Measurements from ENCODE around the gene MAPKAPK2. TPM values are rescaled to one million over a fixed set of nuclear protein-coding genes. Genes with fewer than 3 reads are reported as not detected.

Gene MAPKAPK2
- total RNA-seq, 1 donor from 2014 or later: 26.6 TPM

DNA sequence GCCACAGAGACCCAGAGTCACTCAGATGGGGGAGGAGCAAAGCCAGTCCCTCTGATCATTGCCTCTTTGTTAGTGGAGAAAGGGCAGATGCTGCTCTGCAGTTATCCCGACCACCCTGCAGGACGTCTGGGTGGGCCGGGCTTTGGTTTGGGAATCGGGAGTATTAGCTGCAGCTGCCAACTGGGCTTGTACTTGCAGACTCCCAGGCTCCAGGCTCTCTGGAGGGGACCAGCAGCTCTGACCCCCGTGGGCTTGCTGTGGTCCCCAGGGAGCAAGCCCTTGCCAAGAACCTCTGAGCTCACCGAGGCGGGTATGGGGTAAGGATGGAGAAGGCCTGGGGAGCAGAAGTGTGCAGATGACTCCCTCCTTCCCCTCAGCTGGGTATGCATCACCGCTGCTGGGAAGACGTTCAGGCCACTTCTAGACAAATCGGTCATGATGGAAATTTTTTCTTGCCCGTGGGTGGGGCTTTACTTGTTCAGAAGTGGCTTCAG, 21.6 kb downstream of the MAPKAPK2 start:
- Histone ChIP-seq H3K36me3 (ENCODE audit: control insufficient read depth in 3 of 3, insufficient read depth in 3 of 3, low read length in 3 of 3) (no peaks in the 10 kb centered on the region), H3K27me3 (ENCODE audit: control insufficient read depth in 3 of 3, insufficient read depth in 3 of 3, low read length in 3 of 3) (no peaks in the 10 kb centered on the region), H3K4me1 (ENCODE audit: control insufficient read depth in 3 of 3, insufficient read depth in 3 of 3, low read length in 3 of 3) (peaks cover 85 to 89% (median 87%) of the 10 kb centered on the region in 3 donors), H3K9me3 (ENCODE audit: control insufficient read depth in 3 of 3, low read length in 3 of 3) (no peaks in the 10 kb centered on the region), H3K9ac (ENCODE audit: low read depth in 1 of 3, low read length in 3 of 3) (peak overlapping the region; percentile 2 to 47 (median 3)), H3K27ac (ENCODE audit: low read depth, low read length) (peak overlapping the region; percentile 59), H3K4me3 (ENCODE audit: low read length in 3 of 3) (peak overlapping the region in 2 of 3 donors; percentile 1 to 49)

DNA sequence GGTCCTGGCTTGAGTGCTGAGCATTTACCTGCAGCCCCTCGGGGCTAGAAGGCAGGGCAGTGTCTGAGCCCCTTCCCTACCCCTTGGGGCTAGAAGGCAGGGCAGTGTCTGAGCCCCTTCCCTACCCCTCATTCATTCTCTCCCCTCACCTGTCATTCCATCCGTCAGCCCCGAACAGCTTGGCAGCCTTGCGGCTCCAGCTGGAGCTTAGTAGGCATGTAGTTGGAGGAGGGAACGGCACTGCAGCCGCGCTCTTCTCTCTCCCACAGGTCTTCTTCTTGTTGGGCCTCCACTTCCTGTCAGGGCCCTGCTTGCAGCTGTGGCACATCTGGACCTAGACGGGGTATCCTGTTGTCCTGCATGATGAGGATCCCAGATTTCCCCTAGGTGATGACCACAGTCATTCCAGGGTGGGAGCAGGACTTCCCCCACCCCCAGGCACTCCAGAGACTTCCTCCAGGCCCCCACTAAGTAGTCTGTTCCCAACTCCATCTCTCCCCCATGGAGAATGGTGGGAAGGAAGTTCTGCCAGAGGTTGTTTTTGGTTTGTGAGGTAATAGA, 22.2 kb downstream of the MAPKAPK2 start:
- H3K4me3 ChIP-seq (ENCODE audit: low read length in 3 of 3): peak overlapping the region in 2 of 3 donors; percentile 1 to 23

DNA sequence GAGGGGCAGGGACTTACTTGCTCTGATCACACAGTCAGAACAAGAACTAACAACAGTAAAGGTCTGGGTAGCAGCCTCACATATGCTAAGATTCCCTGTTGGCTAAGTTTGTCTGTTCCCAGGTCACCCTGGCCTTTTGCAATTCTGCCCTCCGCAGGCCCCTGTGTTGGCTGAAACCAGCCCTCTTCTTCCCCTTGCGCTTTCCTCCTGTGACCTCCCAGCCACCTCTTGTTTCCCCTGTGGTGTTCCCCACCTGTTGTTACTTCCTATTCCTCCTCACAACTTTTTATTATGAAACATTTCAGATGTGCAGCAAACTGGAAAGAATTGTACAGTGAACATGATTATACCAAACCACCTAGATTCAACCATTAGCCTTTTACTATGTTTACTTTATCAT, 23.4 kb downstream of the MAPKAPK2 start:
- Histone ChIP-seq H3K4me3 (ENCODE audit: low read length in 3 of 3) (peak overlapping the region in 2 of 3 donors; percentile 2 to 3), H3K36me3 (ENCODE audit: control insufficient read depth in 3 of 3, insufficient read depth in 3 of 3, low read length in 3 of 3) (no peaks in the 10 kb centered on the region), H3K4me1 (ENCODE audit: control insufficient read depth in 3 of 3, insufficient read depth in 3 of 3, low read length in 3 of 3) (peaks cover 76 to 87% (median 86%) of the 10 kb centered on the region in 3 donors), H3K27me3 (ENCODE audit: control insufficient read depth in 3 of 3, insufficient read depth in 3 of 3, low read length in 3 of 3) (no peaks in the 10 kb centered on the region), H3K9me3 (ENCODE audit: control insufficient read depth in 3 of 3, low read length in 3 of 3) (no peaks in the 10 kb centered on the region), H3K27ac (ENCODE audit: low read depth, low read length) (peak overlapping the region; percentile 59), H3K9ac (ENCODE audit: low read depth in 1 of 3, low read length in 3 of 3) (peak overlapping the region in 1 of 3 donors; percentile 22)

More for the DNA sequence above, 22.2 kb downstream of the MAPKAPK2 start:
- peak overlapping the region; percentile 59 for H3K27ac ChIP-seq (ENCODE audit: low read depth, low read length)
- no peaks in the 10 kb centered on the region for H3K27me3 ChIP-seq (ENCODE audit: control insufficient read depth in 3 of 3, insufficient read depth in 3 of 3, low read length in 3 of 3)
- H3K9ac ChIP-seq (ENCODE audit: low read depth in 1 of 3, low read length in 3 of 3): peak overlapping the region in 2 of 3 donors; percentile 3 to 18
- H3K9me3 ChIP-seq (ENCODE audit: control insufficient read depth in 3 of 3, low read length in 3 of 3): no peaks in the 10 kb centered on the region
- H3K4me1 ChIP-seq (ENCODE audit: control insufficient read depth in 3 of 3, insufficient read depth in 3 of 3, low read length in 3 of 3): peaks cover 85 to 91% (median 88%) of the 10 kb centered on the region in 3 donors
- no peaks in the 10 kb centered on the region for H3K36me3 ChIP-seq (ENCODE audit: control insufficient read depth in 3 of 3, insufficient read depth in 3 of 3, low read length in 3 of 3)

DNA sequence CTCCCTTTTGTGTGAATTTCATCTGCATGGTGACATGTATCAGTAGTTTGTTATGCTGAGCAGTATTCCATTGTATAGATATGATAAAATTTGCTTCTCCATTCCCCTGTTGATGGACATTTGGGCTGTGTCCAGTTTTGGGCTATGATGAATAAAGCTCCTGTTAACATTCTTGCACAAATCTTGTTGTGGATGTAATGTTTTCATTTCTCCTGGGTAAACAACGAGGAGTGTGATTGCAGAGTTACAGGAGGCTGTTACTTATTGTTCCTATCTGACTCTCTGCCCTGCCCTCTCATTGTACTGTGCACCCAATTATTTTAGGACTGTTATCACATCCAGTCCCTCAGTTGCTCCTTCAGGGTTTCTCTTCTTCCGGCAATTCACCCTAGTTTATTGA, 24.2 kb downstream of the MAPKAPK2 start:
- H3K27ac ChIP-seq (ENCODE audit: low read depth, low read length): no peak overlapping the region

DNA sequence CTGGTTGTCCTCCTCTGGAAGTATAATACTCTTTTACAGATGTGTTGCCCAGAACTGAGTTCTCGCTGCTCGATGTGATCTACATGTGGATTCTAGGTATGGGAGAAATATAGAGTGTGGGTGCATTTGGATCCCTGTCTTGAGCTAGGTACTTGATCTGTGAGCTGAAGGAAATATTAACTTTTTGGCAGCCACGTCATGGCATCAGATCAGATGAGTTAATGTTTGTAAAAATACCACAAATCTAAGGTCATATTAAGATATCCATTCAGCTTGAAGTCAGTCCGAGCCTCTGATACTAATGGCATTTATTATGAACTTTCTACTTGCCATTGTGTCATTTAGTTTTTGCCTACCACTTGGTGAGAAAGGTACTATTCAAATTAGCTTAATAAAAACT, 24.6 kb downstream of the MAPKAPK2 start:
- Histone ChIP-seq H3K9ac (ENCODE audit: low read depth in 1 of 3, low read length in 3 of 3) (no peak overlapping the region), H3K27ac (ENCODE audit: low read depth, low read length) (no peak overlapping the region), H3K4me3 (ENCODE audit: low read length in 3 of 3) (no peak overlapping the region), H3K4me1 (ENCODE audit: control insufficient read depth in 3 of 3, insufficient read depth in 3 of 3, low read length in 3 of 3) (peaks cover 76 to 87% (median 87%) of the 10 kb centered on the region in 3 donors), H3K27me3 (ENCODE audit: control insufficient read depth in 3 of 3, insufficient read depth in 3 of 3, low read length in 3 of 3) (no peaks in the 10 kb centered on the region), H3K36me3 (ENCODE audit: control insufficient read depth in 3 of 3, insufficient read depth in 3 of 3, low read length in 3 of 3) (no peaks in the 10 kb centered on the region), H3K9me3 (ENCODE audit: control insufficient read depth in 3 of 3, low read length in 3 of 3) (no peaks in the 10 kb centered on the region)

More for the DNA sequence above, 24.2 kb downstream of the MAPKAPK2 start:
- Histone ChIP-seq H3K9ac (ENCODE audit: low read depth in 1 of 3, low read length in 3 of 3) (no peak overlapping the region), H3K9me3 (ENCODE audit: control insufficient read depth in 3 of 3, low read length in 3 of 3) (no peaks in the 10 kb centered on the region), H3K4me3 (ENCODE audit: low read length in 3 of 3) (no peak overlapping the region), H3K27me3 (ENCODE audit: control insufficient read depth in 3 of 3, insufficient read depth in 3 of 3, low read length in 3 of 3) (no peaks in the 10 kb centered on the region), H3K36me3 (ENCODE audit: control insufficient read depth in 3 of 3, insufficient read depth in 3 of 3, low read length in 3 of 3) (no peaks in the 10 kb centered on the region), H3K4me1 (ENCODE audit: control insufficient read depth in 3 of 3, insufficient read depth in 3 of 3, low read length in 3 of 3) (peaks cover 76 to 87% (median 87%) of the 10 kb centered on the region in 3 donors)

DNA sequence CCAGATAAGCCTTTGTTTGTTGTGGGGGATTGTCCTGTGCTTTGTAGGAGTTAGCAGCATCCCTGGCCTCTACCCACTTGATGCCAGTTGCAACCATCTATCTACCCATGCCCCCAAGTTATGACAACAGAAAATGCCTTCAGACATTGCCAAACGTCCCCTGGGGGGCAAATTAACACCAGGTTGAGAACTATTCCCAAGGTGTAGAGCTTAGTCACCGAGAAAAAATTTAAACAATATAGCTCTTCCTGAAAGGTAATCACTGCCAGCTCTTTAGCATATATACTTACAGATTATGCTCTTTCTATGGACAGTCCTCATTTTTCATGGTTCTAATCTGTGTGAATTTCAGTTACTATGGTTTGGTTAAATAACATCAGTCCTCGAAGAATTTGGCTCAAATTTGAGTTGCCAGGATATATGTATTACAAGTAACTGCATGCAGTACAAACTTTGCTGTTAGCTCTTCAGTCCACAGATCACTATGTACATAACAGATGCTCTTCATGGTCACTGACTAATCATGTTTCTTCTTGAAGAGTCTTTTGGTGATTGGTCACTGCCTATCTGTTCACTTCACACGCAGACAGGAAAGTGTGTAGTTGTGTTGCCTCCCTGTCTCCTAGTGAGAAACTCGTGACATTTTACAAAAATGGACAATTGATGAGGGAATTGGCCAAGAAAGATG, 25.2 kb downstream of the MAPKAPK2 start:
- Histone ChIP-seq H3K4me1 (ENCODE audit: control insufficient read depth in 3 of 3, insufficient read depth in 3 of 3, low read length in 3 of 3) (peaks cover 73 to 87% (median 87%) of the 10 kb centered on the region in 3 donors), H3K27me3 (ENCODE audit: control insufficient read depth in 3 of 3, insufficient read depth in 3 of 3, low read length in 3 of 3) (no peaks in the 10 kb centered on the region), H3K36me3 (ENCODE audit: control insufficient read depth in 3 of 3, insufficient read depth in 3 of 3, low read length in 3 of 3) (no peaks in the 10 kb centered on the region), H3K9me3 (ENCODE audit: control insufficient read depth in 3 of 3, low read length in 3 of 3) (no peaks in the 10 kb centered on the region), H3K27ac (ENCODE audit: low read depth, low read length) (no peak overlapping the region), H3K4me3 (ENCODE audit: low read length in 3 of 3) (no peak overlapping the region), H3K9ac (ENCODE audit: low read depth in 1 of 3, low read length in 3 of 3) (no peak overlapping the region)

GRCh38 chr1:206710460-206710823, 25.7 kb downstream of the MAPKAPK2 start:
- Histone ChIP-seq H3K4me1 (ENCODE audit: control insufficient read depth in 3 of 3, insufficient read depth in 3 of 3, low read length in 3 of 3) (peaks cover 71 to 87% (median 85%) of the 10 kb centered on the region in 3 donors), H3K36me3 (ENCODE audit: control insufficient read depth in 3 of 3, insufficient read depth in 3 of 3, low read length in 3 of 3) (no peaks in the 10 kb centered on the region), H3K4me3 (ENCODE audit: low read length in 3 of 3) (no peak overlapping the region), H3K27me3 (ENCODE audit: control insufficient read depth in 3 of 3, insufficient read depth in 3 of 3, low read length in 3 of 3) (no peaks in the 10 kb centered on the region), H3K9me3 (ENCODE audit: control insufficient read depth in 3 of 3, low read length in 3 of 3) (no peaks in the 10 kb centered on the region), H3K27ac (ENCODE audit: low read depth, low read length) (no peak overlapping the region), H3K9ac (ENCODE audit: low read depth in 1 of 3, low read length in 3 of 3) (no peak overlapping the region)

- peaks cover 62 to 79% (median 77%) of the 10 kb centered on the region in 3 donors for H3K4me1 ChIP-seq (ENCODE audit: control insufficient read depth in 3 of 3, insufficient read depth in 3 of 3, low read length in 3 of 3)
- H3K27ac ChIP-seq (ENCODE audit: low read depth, low read length): peak overlapping the region; percentile 74
These were observed 28.4 kb downstream of the MAPKAPK2 start for GRCh38 chr1:206713070-206713469.

DNA sequence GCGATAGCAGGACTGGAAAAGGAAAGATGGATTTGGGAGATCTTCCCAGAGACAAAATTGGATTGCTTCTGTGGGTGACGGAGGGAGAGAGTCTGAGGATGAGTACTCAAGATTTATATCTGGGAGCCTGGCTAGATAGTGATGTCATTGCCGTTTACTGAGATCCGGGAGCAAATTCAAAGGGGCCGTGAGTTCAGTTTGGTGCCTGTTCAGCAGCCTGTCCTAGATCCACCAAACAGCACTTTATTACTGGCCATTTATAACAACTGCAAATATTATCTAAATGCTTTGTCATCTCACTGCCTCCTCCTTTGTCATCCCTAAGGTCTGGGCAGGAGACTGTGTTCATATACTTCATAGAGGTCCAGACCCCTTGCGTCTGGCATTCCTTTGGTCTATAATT, 29.2 kb downstream of the MAPKAPK2 start:
- Histone ChIP-seq H3K27ac (ENCODE audit: low read depth, low read length) (peak overlapping the region; percentile 74), H3K4me1 (ENCODE audit: control insufficient read depth in 3 of 3, insufficient read depth in 3 of 3, low read length in 3 of 3) (peaks cover 54 to 74% (median 73%) of the 10 kb centered on the region in 3 donors), H3K9ac (ENCODE audit: low read depth in 1 of 3, low read length in 3 of 3) (peak overlapping the region; percentile 7 to 22 (median 19)), H3K4me3 (ENCODE audit: low read length in 3 of 3) (no peak overlapping the region), H3K9me3 (ENCODE audit: control insufficient read depth in 3 of 3, low read length in 3 of 3) (no peaks in the 10 kb centered on the region), H3K36me3 (ENCODE audit: control insufficient read depth in 3 of 3, insufficient read depth in 3 of 3, low read length in 3 of 3) (no peaks in the 10 kb centered on the region), H3K27me3 (ENCODE audit: control insufficient read depth in 3 of 3, insufficient read depth in 3 of 3, low read length in 3 of 3) (no peaks in the 10 kb centered on the region)

More at GRCh38 chr1:206713070-206713469, 28.4 kb downstream of the MAPKAPK2 start:
- H3K4me3 ChIP-seq (ENCODE audit: low read length in 3 of 3): no peak overlapping the region
- H3K9me3 ChIP-seq (ENCODE audit: control insufficient read depth in 3 of 3, low read length in 3 of 3): no peaks in the 10 kb centered on the region
- H3K9ac ChIP-seq (ENCODE audit: low read depth in 1 of 3, low read length in 3 of 3): no peak overlapping the region
- no peaks in the 10 kb centered on the region for H3K27me3 ChIP-seq (ENCODE audit: control insufficient read depth in 3 of 3, insufficient read depth in 3 of 3, low read length in 3 of 3)
- H3K36me3 ChIP-seq (ENCODE audit: control insufficient read depth in 3 of 3, insufficient read depth in 3 of 3, low read length in 3 of 3): no peaks in the 10 kb centered on the region
